Activated T-cell treated with anti-CD3 and anti-CD28 coated beads, Interleukin-2, amount 50 U/mL, for 24 hours (primary cell): ENCODE measurements around the gene RAI14.
"Not testable (repeated sequence)": the region's sequence is repeated elsewhere in the genome, so short reads cannot be mapped to it uniquely, and the experiment has no call there.

Source experiments
- DNase-seq: peaks from one replicate; pipeline ENCODE4 v3.0.0-alpha.2; 2020
- H3K27ac Mint-ChIP-seq: 2 replicates; pipeline ENCODE4 v1.8.0; 2020; ENCODE audit warnings: mild to moderate bottlenecking, mixed read lengths
- H3K27me3 Mint-ChIP-seq: 2 replicates; pipeline ENCODE4 v1.8.0; 2020; ENCODE audit warnings: mixed read lengths
- H3K36me3 Mint-ChIP-seq: 2 replicates; pipeline ENCODE4 v1.8.0; 2020; ENCODE audit warnings: low read depth, mixed read lengths
- H3K4me1 Mint-ChIP-seq: 2 replicates; pipeline ENCODE4 v1.8.0; 2020; ENCODE audit warnings: low read depth, mixed read lengths
- H3K4me3 Mint-ChIP-seq: 2 replicates; pipeline ENCODE4 v1.8.0; 2020; ENCODE audit warnings: mild to moderate bottlenecking, moderate library complexity, mixed read lengths
- H3K9me3 Mint-ChIP-seq: 2 replicates; pipeline ENCODE4 v1.8.0; 2020; ENCODE audit warnings: mixed read lengths

RAI14 gene

DNA sequence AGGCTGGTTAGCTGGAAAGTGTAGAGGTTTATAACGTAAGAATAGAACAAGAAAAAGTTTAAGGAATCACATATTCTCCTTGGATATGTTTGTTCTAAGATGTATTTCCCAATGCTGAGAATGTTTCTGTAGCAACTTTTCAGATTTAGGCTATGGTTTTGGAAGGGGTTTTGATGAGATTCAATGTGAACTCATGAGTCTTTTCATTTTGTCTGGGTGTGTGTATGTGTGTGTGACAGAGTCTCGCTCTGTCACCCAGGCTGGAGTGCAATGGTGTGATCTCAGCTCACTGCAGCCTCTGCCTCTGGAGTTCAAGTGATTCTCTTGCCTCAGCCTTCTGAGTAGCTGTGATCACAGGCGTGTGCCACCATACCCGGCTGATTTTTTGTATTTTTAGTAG lies 38.6 kb downstream of the RAI14 start:
- Mint-ChIP-seq H3K36me3 (no peaks in the 10 kb centered on the region), H3K4me3 (no peak overlapping the region)

DNA sequence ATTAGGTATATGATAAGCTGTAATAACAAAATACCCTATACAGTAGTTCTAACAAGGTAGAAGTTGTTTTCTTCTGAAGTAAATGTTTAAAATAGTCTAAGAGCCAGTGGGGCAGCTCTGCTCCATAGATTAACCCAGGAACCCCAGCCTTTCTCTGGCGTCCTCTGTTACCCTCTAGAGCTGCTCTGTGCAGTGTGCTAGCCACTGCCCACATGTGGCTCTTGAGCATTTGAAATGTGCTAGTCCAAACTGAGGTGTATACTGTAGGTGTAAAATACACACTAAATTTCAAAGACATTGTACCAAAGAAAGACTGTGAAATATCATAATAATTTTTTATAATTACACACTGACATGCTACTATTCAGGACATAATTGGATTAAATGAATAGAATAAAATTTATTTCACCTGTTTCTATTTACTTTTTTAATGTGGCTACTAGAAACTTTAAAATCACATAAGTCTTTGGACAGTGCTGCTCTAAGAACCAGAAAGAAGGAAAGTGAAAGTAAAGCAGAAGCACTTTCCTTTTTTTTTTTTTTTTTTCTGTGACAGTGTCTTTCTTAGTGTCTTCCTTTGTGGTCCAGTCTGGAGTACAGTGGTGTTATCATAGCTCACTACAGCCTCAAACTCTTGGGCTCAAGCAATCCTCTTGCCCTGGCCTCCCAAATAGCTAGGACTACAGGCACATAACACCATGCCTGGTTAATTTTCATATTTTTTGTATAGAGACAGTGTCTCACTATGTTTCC lies 39.3 kb downstream of the RAI14 start:
- no peaks in the 10 kb centered on the region for H3K27me3 Mint-ChIP-seq
- no peaks in the 10 kb centered on the region for H3K9me3 Mint-ChIP-seq
- no peak for DNase-seq

More for the DNA sequence above, 38.6 kb downstream of the RAI14 start:
- Mint-ChIP-seq H3K9me3 (no peaks in the 10 kb centered on the region), H3K27me3 (no peaks in the 10 kb centered on the region), H3K4me1 (peaks cover 21% of the 10 kb centered on the region), H3K27ac (no peak overlapping the region)
- no peak for DNase-seq

GRCh38 chr5:34697308-34698108 lies 41.4 kb downstream of the RAI14 start:
- Mint-ChIP-seq H3K36me3 (no peaks in the 10 kb centered on the region), H3K27ac (no peak overlapping the region), H3K9me3 (no peaks in the 10 kb centered on the region), H3K4me3 (no peak overlapping the region), H3K27me3 (no peaks in the 10 kb centered on the region), H3K4me1 (peaks cover 21% of the 10 kb centered on the region)
- no peak for DNase-seq

More for the DNA sequence above, 39.3 kb downstream of the RAI14 start:
- Mint-ChIP-seq H3K4me3 (no peak overlapping the region), H3K27ac (no peak overlapping the region), H3K4me1 (peaks cover 21% of the 10 kb centered on the region), H3K36me3 (no peaks in the 10 kb centered on the region)

GRCh38 chr5:34698109-34698419 lies 41.9 kb downstream of the RAI14 start:
- Mint-ChIP-seq H3K27ac (no peak overlapping the region), H3K4me1 (peaks cover 21% of the 10 kb centered on the region), H3K4me3 (no peak overlapping the region), H3K27me3 (no peaks in the 10 kb centered on the region), H3K9me3 (no peaks in the 10 kb centered on the region), H3K36me3 (no peaks in the 10 kb centered on the region)
- DNase-seq: no peak

GRCh38 chr5:34698754-34699153 lies 42.6 kb downstream of the RAI14 start:
- no peak for DNase-seq
- Mint-ChIP-seq H3K9me3 (no peaks in the 10 kb centered on the region), H3K36me3 (no peaks in the 10 kb centered on the region), H3K27me3 (no peaks in the 10 kb centered on the region), H3K4me3 (no peak overlapping the region), H3K27ac (no peak overlapping the region), H3K4me1 (peaks cover 18% of the 10 kb centered on the region)

- no peak for DNase-seq
- H3K4me1 Mint-ChIP-seq: peaks cover 12% of the 10 kb centered on the region
- H3K27me3 Mint-ChIP-seq: no peaks in the 10 kb centered on the region
- no peak overlapping the region for H3K4me3 Mint-ChIP-seq
- H3K36me3 Mint-ChIP-seq: no peaks in the 10 kb centered on the region
- no peaks in the 10 kb centered on the region for H3K9me3 Mint-ChIP-seq
- H3K27ac Mint-ChIP-seq: no peak overlapping the region
Observed at GRCh38 chr5:34699155-34700077, 43.3 kb downstream of the RAI14 start.

- DNase-seq: no peak
- no peak overlapping the region for H3K27ac Mint-ChIP-seq
- no peaks in the 10 kb centered on the region for H3K9me3 Mint-ChIP-seq
- no peak overlapping the region for H3K4me3 Mint-ChIP-seq
- H3K36me3 Mint-ChIP-seq: no peaks in the 10 kb centered on the region
- H3K4me1 Mint-ChIP-seq: peaks cover 5% of the 10 kb centered on the region
- H3K27me3 Mint-ChIP-seq: no peaks in the 10 kb centered on the region
Observed at GRCh38 chr5:34700078-34700452, 43.9 kb downstream of the RAI14 start.

GRCh38 chr5:34701442-34701841 lies 45.3 kb downstream of the RAI14 start:
- H3K36me3 Mint-ChIP-seq, DNase-seq, H3K27ac Mint-ChIP-seq: not testable (repeated sequence)

DNA sequence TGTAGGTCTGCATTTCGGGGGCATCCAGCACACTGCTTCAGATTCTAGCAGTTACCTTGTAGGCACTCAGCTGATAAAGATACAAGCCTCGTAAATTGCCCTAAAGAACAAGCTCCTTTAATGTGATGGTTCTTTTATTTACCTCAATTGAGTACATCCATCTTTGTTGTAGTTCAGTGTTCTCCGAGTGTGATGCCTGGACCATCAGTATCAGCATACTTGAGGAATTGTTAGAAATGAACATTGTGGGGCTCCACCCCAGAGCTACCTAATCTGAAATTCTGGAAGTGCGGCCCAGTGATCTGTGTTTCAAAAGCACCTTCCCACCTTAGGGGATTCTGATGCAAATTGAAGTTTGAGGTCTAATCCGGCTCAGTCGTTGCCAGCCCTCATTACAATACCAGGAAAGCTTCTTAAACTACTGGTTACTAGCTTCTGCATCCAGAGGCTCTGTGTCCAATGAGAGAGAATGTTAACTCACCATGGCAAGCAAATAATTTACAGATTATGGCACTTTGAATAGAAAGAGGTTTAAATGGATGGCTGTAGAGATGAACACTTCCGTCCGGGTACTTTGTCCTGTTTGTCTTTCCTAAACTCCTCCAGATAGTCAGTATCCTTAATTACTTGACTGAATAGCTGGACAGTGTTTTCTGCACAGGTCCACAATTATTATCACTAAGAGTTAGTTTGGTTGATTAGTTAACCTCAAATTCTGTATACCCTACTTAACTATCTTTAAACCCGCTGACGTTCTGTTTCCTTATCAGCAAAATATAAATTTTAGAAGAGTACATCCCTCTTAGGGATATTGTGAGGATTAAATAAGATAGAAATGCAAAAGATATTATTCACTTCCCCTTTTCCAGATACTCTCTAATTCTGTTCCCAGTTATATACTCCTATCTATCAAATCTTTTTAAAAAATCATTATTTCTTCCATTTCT lies 47.9 kb downstream of the RAI14 start:
- Mint-ChIP-seq H3K9me3 (no peaks in the 10 kb centered on the region), H3K4me3 (no peak overlapping the region), H3K27ac (no peak overlapping the region), H3K4me1 (no peaks in the 10 kb centered on the region), H3K36me3 (no peaks in the 10 kb centered on the region), H3K27me3 (no peaks in the 10 kb centered on the region)
- no peak for DNase-seq

More at GRCh38 chr5:34701442-34701841, 45.3 kb downstream of the RAI14 start:
- H3K9me3 Mint-ChIP-seq, H3K4me1 Mint-ChIP-seq, H3K27me3 Mint-ChIP-seq, H3K4me3 Mint-ChIP-seq: not testable (repeated sequence)

GRCh38 chr5:34706084-34706483 lies 50.0 kb downstream of the RAI14 start:
- Mint-ChIP-seq H3K4me3 (no peak overlapping the region), H3K4me1 (no peaks in the 10 kb centered on the region), H3K27ac (no peak overlapping the region), H3K27me3 (no peaks in the 10 kb centered on the region), H3K36me3 (no peaks in the 10 kb centered on the region), H3K9me3 (no peaks in the 10 kb centered on the region)
- no peak for DNase-seq

GRCh38 chr5:34707451-34708107 lies 51.5 kb downstream of the RAI14 start:
- DNase-seq: no peak
- H3K4me1 Mint-ChIP-seq: no peaks in the 10 kb centered on the region
- H3K4me3 Mint-ChIP-seq: no peak overlapping the region
- H3K9me3 Mint-ChIP-seq: no peaks in the 10 kb centered on the region
- no peaks in the 10 kb centered on the region for H3K36me3 Mint-ChIP-seq
- no peaks in the 10 kb centered on the region for H3K27me3 Mint-ChIP-seq
- no peak overlapping the region for H3K27ac Mint-ChIP-seq

DNA sequence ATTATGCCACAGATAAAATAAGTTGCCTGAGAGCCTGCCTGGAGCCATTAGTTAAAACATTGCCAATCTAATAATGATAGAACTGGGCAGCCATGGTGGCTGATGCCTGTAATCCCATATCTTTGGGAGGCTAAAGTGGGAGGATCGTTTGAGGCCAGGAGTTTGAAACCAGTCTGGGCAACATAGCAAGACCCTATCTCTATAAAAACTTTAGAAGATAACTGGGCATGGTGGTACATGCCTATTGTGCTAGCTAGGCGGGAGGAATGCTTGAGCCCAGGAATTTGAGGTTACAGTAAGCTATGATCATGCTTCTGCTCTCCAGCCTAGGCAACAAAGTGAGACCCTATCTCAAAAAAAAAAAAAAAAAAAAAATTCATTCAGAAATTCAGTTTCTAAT lies 52.6 kb downstream of the RAI14 start:
- Mint-ChIP-seq H3K36me3 (no peaks in the 10 kb centered on the region), H3K4me3 (no peak overlapping the region), H3K4me1 (no peaks in the 10 kb centered on the region), H3K9me3 (no peaks in the 10 kb centered on the region), H3K27ac (no peak overlapping the region), H3K27me3 (peaks cover 2% of the 10 kb centered on the region)
- DNase-seq: no peak

DNA sequence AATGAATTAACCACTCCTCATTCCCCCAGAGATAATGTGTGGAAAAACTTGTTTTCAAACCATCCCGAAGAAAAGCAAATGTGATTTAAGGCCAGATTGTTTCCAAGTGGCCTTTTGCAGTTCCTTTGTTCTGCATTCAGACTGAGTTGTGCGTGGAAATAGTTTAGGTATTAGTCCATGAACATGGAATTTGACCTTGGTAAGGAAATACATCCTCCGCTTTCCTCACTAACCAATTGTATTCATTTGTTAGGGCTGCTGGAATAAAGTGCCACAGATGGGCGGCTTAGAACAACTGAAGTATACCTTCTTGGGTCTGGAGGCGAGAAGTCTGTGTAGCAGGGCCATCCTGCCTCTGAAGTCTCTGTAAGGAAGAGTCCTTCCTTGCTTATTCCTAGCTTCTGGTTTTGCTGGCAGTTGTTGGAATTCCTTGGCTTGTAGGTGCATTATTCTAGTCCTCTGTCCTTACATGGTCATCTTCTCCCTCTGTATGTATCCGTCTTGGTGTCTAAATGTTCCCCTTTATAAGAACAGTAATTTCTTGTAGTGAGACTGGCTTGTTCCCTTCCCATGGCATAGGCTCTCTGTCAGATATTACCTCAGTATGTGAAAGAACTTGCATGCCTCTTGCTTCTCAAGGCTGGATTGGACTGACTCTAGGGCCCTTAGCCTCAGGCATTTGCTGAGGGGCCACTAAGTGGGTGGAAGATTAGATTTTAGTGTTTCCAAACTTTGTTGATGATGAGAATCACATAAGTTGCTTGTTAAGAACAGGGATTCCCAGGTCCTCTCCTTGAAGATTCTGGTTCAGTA lies 53.9 kb downstream of the RAI14 start:
- Mint-ChIP-seq H3K9me3 (no peaks in the 10 kb centered on the region), H3K4me3 (no peak overlapping the region), H3K27me3 (peaks cover 6% of the 10 kb centered on the region), H3K36me3 (no peaks in the 10 kb centered on the region), H3K4me1 (peaks cover under 1% of the 10 kb centered on the region), H3K27ac (no peak overlapping the region)
- no peak for DNase-seq
